ENCODE results near the gene PRAC1.

- TF ChIP-seq CBFB (CRISPR knock-in tag; IDR thresholded peaks at IDR 0.05; ENCODE audit: low read depth) (no peak), CTCF (IDR thresholded peaks at IDR 0.05) (no peak), RORB (CRISPR knock-in tag; IDR thresholded peaks at IDR 0.05) (no peak), TP53 (CRISPR knock-in tag; IDR thresholded peaks at IDR 0.05) (no peak)
Measured at GRCh38 chr17:48769009-48769675, 46.8 kb upstream of the PRAC1 start.
